HG02610 (cell line): Measurements from ENCODE around the gene CAB39L.
"Not testable (repeated sequence)": the region's sequence is repeated elsewhere in the genome, so short reads cannot be mapped to it uniquely, and the experiment has no call there.

ENCODE experiments used
- ATAC-seq: cut with Tn5 transposase; IDR thresholded peaks from one replicate; pipeline ENCODE4 v1.9.1; 2021; ENCODE audit warnings: mild to moderate bottlenecking, moderate library complexity; ENCODE audit not compliant: unreplicated experiment

CAB39L gene

GRCh38 chr13:49348751-49349150, 95.1 kb downstream of the CAB39L start:
- ATAC-seq, result no peak

GRCh38 chr13:49347650-49348385, 96.0 kb downstream of the CAB39L start:
- no peak for ATAC-seq

- no peak for ATAC-seq
Measured at GRCh38 chr13:49346460-49346859, 97.4 kb downstream of the CAB39L start.

- no peak for ATAC-seq
Measured at GRCh38 chr13:49343731-49344130, 100.1 kb downstream of the CAB39L start.

- no peak for ATAC-seq
Measured at GRCh38 chr13:49343255-49343654, 100.6 kb downstream of the CAB39L start.

- no peak for ATAC-seq
Measured at GRCh38 chr13:49342454-49342853, 101.4 kb downstream of the CAB39L start.

- no peak for ATAC-seq
Measured at GRCh38 chr13:49341941-49342340, 101.9 kb downstream of the CAB39L start.

GRCh38 chr13:49341517-49341916, 102.3 kb downstream of the CAB39L start:
- no peak for ATAC-seq

- no peak for ATAC-seq
Measured at GRCh38 chr13:49340161-49340560, 103.7 kb downstream of the CAB39L start.

- ATAC-seq, result no peak
Measured at GRCh38 chr13:49336655-49337054, 107.2 kb downstream of the CAB39L start.

- no peak for ATAC-seq
Measured at GRCh38 chr13:49330546-49330864, 113.4 kb downstream of the CAB39L start.

- no peak for ATAC-seq
Measured at GRCh38 chr13:49329831-49330545, 113.9 kb downstream of the CAB39L start.

GRCh38 chr13:49327145-49327544, 116.7 kb downstream of the CAB39L start:
- not testable (repeated sequence) for ATAC-seq

- no peak for ATAC-seq
Measured at GRCh38 chr13:49326222-49326917, 117.5 kb downstream of the CAB39L start.

GRCh38 chr13:49323344-49323743, 120.5 kb downstream of the CAB39L start:
- no peak for ATAC-seq

- ATAC-seq, result no peak
Measured at GRCh38 chr13:49322702-49323101, 121.2 kb downstream of the CAB39L start.

GRCh38 chr13:49320975-49321374, 122.9 kb downstream of the CAB39L start:
- no peak for ATAC-seq

- ATAC-seq, result no peak
Measured at GRCh38 chr13:49319951-49320350, 123.9 kb downstream of the CAB39L start.

- no peak for ATAC-seq
Measured at GRCh38 chr13:49319551-49319950, 124.3 kb downstream of the CAB39L start.

GRCh38 chr13:49315756-49316482, 127.9 kb downstream of the CAB39L start:
- no peak for ATAC-seq

GRCh38 chr13:49315036-49315565, 128.8 kb downstream of the CAB39L start:
- no peak for ATAC-seq
